ENCODE measurements around the gene MRPL39. TPM values are rescaled to one million over a fixed set of nuclear protein-coding genes. Genes with fewer than 3 reads are reported as not detected.

Gene MRPL39
- polyA plus RNA-seq, 1 donor from 2014 or later: 28.5 TPM

DNA sequence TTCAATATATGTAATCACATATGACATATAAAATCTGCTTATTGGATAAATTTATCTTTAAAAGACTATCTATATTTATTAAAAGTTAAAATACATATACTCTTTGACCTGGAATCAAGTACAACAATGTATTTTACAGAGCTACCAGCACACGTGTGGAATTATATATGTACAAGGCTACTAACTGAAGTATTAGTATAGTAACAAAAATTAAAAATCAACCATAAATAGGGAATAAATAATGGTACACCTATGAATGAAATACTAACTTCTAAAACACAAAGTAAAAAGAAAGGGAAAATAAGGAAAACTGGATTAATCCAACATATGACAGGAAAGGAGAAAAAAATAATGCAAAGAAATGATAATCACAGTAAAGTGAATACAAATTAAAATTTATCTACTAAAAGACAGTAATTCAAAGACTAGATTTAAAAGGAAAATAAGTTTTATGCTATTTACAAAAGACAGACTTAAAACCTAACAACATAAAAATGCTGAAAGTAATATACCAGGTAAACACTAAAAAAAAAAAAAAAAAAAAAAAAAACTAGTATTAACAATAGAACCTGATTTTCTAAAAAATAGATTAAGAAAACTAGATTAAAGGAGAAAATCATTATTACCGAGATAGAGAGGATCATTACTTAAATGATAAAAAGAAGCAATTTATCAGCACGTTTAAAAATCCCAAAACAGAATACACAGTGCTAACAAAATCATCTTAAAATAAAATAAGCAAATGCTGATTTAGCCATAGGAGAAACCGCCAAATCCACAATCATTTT, 27.9 kb downstream of the MRPL39 start:
- no peak overlapping the region for H3K4me2 ChIP-seq (ENCODE audit: low read length)
- H2AFZ ChIP-seq (ENCODE audit: low read depth, low read length): no peak overlapping the region
- TF ChIP-seq EZH2 (IDR thresholded peaks at IDR 0.05; ENCODE audit: borderline replicate concordance, insufficient read depth, low read length, poor library complexity, severe bottlenecking) (no peak), SMC3 (conservative IDR thresholded peaks at IDR 0.05; ENCODE audit: poor library complexity) (no peak), TAF1 (IDR thresholded peaks at IDR 0.05; ENCODE audit: low read depth) (no peak)
- TF ChIP-seq, protein P1, sequence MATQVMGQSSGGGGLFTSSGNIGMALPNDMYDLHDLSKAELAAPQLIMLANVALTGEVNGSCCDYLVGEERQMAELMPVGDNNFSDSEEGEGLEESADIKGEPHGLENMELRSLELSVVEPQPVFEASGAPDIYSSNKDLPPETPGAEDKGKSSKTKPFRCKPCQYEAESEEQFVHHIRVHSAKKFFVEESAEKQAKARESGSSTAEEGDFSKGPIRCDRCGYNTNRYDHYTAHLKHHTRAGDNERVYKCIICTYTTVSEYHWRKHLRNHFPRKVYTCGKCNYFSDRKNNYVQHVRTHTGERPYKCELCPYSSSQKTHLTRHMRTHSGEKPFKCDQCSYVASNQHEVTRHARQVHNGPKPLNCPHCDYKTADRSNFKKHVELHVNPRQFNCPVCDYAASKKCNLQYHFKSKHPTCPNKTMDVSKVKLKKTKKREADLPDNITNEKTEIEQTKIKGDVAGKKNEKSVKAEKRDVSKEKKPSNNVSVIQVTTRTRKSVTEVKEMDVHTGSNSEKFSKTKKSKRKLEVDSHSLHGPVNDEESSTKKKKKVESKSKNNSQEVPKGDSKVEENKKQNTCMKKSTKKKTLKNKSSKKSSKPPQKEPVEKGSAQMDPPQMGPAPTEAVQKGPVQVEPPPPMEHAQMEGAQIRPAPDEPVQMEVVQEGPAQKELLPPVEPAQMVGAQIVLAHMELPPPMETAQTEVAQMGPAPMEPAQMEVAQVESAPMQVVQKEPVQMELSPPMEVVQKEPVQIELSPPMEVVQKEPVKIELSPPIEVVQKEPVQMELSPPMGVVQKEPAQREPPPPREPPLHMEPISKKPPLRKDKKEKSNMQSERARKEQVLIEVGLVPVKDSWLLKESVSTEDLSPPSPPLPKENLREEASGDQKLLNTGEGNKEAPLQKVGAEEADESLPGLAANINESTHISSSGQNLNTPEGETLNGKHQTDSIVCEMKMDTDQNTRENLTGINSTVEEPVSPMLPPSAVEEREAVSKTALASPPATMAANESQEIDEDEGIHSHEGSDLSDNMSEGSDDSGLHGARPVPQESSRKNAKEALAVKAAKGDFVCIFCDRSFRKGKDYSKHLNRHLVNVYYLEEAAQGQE (IDR thresholded peaks at IDR 0.05; ENCODE audit: borderline replicate concordance): no peak
- H3K9me3 ChIP-seq (ENCODE audit: low read length): no peaks in the 10 kb centered on the region
- H3F3A ChIP-seq (ENCODE audit: insufficient read depth, low read length, poor library complexity, severe bottlenecking): no peaks in the 10 kb centered on the region
- H3K27me3 ChIP-seq (ENCODE audit: insufficient read depth, low read depth, low read length): no peaks in the 10 kb centered on the region
- no peak overlapping the region for H3K4me3 ChIP-seq (ENCODE audit: low read length)
- no peaks in the 10 kb centered on the region for H3K9me2 ChIP-seq (ENCODE audit: insufficient read depth, low read length)
- H3K9ac ChIP-seq (ENCODE audit: low read length): no peak overlapping the region
- no peaks in the 10 kb centered on the region for H3K36me3 ChIP-seq (ENCODE audit: insufficient read depth, low read length)
- no peaks in the 10 kb centered on the region for H3K79me2 ChIP-seq (replicated peaks; ENCODE audit: insufficient read depth, low read length)
- no peaks in the 10 kb centered on the region for H4K20me1 ChIP-seq (ENCODE audit: insufficient read depth)
- no peak overlapping the region for H3K27ac ChIP-seq (ENCODE audit: low read length)

DNA sequence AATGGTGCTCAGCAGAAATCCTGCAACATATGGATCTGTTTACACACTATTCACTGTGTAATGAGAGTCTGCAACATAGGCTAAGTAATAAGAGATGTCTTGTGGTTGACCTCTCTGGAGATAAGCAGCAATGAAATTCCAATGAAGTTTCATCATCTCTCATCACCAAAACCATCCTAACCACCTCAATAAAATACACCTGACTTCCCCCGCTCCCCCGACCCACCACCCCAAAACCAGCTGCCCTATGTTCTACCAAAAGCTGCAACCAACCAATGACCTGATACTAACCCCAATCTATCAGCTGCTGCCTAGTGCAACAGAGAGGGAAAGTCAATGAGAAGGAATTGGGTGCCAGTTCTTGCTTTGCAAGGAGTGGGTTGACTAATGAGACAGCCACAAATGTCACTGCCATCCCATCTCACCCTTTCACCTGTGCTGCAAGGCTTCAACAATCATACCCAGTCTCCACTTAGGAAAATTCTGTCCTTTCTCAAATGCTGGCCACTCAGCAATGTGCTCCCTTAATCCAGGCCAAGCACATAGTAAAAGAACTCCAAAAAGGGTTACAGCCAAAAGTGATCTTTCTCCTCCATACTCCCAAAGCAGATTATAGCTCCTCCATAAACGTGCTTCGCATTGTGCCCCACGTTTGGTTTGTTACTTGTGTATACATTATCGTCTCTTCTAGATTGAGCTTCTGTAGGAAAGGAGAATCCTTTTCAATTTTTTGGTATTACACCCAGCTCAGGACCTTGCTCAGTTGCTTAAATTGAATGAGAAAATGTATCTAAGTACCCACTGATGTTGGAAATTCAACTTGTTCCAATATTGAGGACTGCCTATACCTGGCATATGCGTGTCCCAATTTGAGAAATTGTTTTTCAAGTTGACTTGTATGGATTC, 29.0 kb downstream of the MRPL39 start:
- Histone ChIP-seq H2AFZ (ENCODE audit: low read depth, low read length) (no peak overlapping the region), H3K4me2 (ENCODE audit: low read length) (no peak overlapping the region), H3K9ac (ENCODE audit: low read length) (no peak overlapping the region), H3K9me2 (ENCODE audit: insufficient read depth, low read length) (no peaks in the 10 kb centered on the region), H3K36me3 (ENCODE audit: insufficient read depth, low read length) (no peaks in the 10 kb centered on the region), H3K9me3 (ENCODE audit: low read length) (no peaks in the 10 kb centered on the region), H3K4me3 (ENCODE audit: low read length) (no peak overlapping the region), H3K79me2 (replicated peaks; ENCODE audit: insufficient read depth, low read length) (no peaks in the 10 kb centered on the region), H4K20me1 (ENCODE audit: insufficient read depth) (no peaks in the 10 kb centered on the region), H3F3A (ENCODE audit: insufficient read depth, low read length, poor library complexity, severe bottlenecking) (no peaks in the 10 kb centered on the region), H3K27ac (ENCODE audit: low read length) (no peak overlapping the region), H3K27me3 (ENCODE audit: insufficient read depth, low read depth, low read length) (no peaks in the 10 kb centered on the region)
- TF ChIP-seq, protein P1 (IDR thresholded peaks at IDR 0.05; ENCODE audit: borderline replicate concordance): no peak
- TF ChIP-seq MXI1 (conservative IDR thresholded peaks at IDR 0.05; ENCODE audit: poor library complexity, severe bottlenecking) (no peak), EP300 (conservative IDR thresholded peaks at IDR 0.05; ENCODE audit: poor library complexity, severe bottlenecking) (no peak), RAD21 (conservative IDR thresholded peaks at IDR 0.05) (no peak), EZH2 (IDR thresholded peaks at IDR 0.05; ENCODE audit: borderline replicate concordance, insufficient read depth, low read length, poor library complexity, severe bottlenecking) (no peak), TAF1 (IDR thresholded peaks at IDR 0.05; ENCODE audit: low read depth) (no peak), SMC3 (conservative IDR thresholded peaks at IDR 0.05; ENCODE audit: poor library complexity) (no peak), POLR2AphosphoS5 (IDR thresholded peaks at IDR 0.05) (no peak)
- TF ChIP-seq, protein P2, sequence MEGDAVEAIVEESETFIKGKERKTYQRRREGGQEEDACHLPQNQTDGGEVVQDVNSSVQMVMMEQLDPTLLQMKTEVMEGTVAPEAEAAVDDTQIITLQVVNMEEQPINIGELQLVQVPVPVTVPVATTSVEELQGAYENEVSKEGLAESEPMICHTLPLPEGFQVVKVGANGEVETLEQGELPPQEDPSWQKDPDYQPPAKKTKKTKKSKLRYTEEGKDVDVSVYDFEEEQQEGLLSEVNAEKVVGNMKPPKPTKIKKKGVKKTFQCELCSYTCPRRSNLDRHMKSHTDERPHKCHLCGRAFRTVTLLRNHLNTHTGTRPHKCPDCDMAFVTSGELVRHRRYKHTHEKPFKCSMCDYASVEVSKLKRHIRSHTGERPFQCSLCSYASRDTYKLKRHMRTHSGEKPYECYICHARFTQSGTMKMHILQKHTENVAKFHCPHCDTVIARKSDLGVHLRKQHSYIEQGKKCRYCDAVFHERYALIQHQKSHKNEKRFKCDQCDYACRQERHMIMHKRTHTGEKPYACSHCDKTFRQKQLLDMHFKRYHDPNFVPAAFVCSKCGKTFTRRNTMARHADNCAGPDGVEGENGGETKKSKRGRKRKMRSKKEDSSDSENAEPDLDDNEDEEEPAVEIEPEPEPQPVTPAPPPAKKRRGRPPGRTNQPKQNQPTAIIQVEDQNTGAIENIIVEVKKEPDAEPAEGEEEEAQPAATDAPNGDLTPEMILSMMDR (IDR thresholded peaks at IDR 0.05; ENCODE audit: poor library complexity, severe bottlenecking): no peak
